Activated CD8-positive, alpha-beta memory T cell treated with anti-CD3 and anti-CD28 coated beads, Interleukin-2, amount 50 U/mL, for 1 hour (primary cell): ENCODE data around the gene ZBTB1.
"Not testable (repeated sequence)": the region's sequence is repeated elsewhere in the genome, so short reads cannot be mapped to it uniquely, and the experiment has no call there.

Source experiments
- DNase-seq: peaks from one replicate; pipeline ENCODE4 v3.0.0-alpha.2; 2020; ENCODE audit errors: extremely low read depth

ZBTB1 gene

GRCh38 chr14:64531567-64531966, 27.0 kb downstream of the ZBTB1 start:
- no peak for DNase-seq

DNA sequence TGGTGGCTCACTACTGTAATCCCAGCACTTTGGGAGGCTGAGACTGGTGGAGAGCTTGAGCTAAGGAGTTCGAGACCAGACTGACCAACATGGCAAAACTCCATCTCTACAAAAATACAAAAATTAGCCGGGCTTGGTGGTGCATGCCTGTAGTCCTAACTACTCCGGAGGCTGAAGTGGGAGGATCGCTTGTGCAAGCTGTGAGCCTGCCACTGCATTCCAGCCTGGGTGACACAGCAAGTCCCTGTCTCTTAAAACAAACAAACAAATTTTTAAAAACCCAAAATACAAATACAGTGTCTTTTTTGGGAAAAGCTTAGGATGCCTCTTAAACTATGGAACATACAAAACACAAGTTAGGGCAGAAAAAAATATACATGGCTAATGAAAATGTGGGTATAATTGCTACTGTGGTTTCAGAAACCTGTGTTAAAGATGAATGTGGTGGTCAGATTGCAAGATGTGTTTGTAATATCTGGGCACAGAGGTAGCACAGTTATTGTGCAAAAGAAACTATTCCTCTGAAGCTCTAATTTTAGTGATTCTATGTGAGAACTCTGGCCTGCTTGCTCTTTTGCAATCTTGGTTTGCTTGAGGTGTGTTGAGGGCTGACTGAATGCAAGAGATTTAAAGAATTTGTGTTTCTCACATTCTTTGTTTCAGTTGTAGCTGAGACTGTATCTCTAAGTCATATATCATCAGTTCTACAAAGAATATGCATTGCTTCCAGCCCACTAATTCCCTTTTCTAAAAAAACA, 32.1 kb downstream of the ZBTB1 start:
- no peak for DNase-seq

DNA sequence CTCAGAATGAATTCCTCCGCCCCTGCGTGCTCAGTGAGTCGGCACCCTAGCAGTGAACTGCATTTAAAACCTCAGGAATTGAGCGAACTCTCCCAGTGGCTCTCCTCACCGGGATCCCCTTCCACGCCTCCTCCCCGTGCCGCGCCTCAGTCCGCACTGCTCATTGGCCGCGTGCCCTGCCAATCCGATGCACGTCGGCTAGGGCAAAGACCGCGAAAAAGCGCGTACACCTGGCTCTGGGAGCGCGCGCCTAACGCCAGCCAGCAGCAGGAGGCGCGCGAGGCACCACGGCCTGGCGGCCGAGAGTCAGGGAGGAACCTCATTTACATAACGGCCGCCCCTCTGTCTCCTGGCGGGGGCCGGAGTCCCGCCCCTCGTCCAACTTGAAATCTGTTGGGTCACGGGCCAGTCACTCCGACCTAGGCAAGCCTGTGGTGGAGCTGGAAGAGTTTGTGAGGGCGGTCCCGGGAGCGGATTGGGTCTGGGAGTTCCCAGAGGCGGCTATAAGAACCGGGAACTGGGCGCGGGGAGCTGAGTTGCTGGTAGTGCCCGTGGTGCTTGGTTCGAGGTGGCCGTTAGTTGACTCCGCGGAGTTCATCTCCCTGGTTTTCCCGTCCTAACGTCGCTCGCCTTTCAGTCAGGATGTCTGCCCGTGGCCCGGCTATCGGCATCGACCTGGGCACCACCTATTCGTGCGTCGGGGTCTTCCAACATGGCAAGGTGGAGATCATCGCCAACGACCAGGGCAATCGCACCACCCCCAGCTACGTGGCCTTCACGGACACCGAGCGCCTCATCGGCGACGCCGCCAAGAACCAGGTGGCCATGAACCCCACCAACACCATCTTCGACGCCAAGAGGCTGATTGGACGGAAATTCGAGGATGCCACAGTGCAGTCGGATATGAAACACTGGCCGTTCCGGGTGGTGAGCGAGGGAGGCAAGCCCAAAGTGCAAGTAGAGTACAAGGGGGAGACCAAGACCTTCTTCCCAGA, 35.9 kb downstream of the ZBTB1 start, which contains the start of gene HSPA2:
TSS of gene HSPA2 (plus strand) at position 534 of the 995 bp plus-strand sequence. CDS start at position 643, 109 bp downstream.
- peak; percentile 85 for DNase-seq

GRCh38 chr14:64541261-64541971, 36.8 kb downstream of the ZBTB1 start:
- DNase-seq: no peak

- no peak for DNase-seq
Measured at GRCh38 chr14:64541972-64542835, 37.6 kb downstream of the ZBTB1 start.

- no peak for DNase-seq
Measured at GRCh38 chr14:64542836-64543201, 38.2 kb downstream of the ZBTB1 start.

- DNase-seq: no peak
Measured at GRCh38 chr14:64544607-64545312, 40.2 kb downstream of the ZBTB1 start.

DNA sequence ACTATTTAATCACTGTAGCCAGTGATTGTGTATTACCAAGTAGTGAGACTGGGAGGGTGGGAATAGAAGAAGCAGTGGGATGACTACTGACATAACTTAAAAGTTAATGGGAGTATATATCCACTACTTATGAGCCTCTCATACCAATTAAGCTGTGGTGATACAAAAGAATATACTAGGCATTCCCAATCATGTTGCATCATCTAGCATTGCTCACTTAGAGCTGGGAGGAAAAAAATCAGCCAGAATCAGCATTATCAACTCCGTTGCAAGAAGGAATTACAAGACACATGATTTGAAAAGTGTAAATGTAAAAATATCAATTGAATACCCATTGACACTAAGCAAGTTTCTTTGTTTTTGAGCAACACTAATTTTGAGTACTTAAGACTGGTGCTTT, 44.4 kb downstream of the ZBTB1 start:
- no peak for DNase-seq

- no peak for DNase-seq
Measured at GRCh38 chr14:64549791-64550620, 45.4 kb downstream of the ZBTB1 start, which contains the start of gene PPP1R36. TSS of gene PPP1R36 (plus strand) at chr14:64549961. CDS start at chr14:64549998, 37 bp downstream.

- DNase-seq: no peak
Measured at GRCh38 chr14:64550621-64551333, 46.2 kb downstream of the ZBTB1 start.

- no peak for DNase-seq
Measured at GRCh38 chr14:64554556-64554955, 50.0 kb downstream of the ZBTB1 start.

GRCh38 chr14:64556526-64556925, 52.0 kb downstream of the ZBTB1 start:
- no peak for DNase-seq

GRCh38 chr14:64558216-64558615, 53.6 kb downstream of the ZBTB1 start:
- DNase-seq: not testable (repeated sequence)

DNA sequence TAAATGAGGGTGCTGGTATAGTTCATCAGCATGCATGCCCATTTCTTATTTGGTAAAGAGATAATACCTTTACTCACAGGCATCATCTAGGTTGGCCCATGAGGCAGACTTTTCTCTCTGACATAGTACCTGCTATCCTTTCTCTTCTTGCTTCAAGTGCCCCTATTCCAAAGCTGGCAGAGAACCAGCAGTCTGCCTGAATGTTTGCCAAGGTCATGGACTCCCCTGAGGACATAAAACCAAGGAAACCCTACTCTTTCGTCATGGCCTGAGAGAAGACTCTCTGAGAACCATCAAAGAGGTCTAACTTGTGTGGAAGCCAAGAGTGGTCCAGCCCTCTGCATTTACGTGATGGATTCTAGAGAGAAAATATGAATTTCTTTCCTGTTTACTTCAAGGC, 57.1 kb downstream of the ZBTB1 start:
- DNase-seq: no peak

DNA sequence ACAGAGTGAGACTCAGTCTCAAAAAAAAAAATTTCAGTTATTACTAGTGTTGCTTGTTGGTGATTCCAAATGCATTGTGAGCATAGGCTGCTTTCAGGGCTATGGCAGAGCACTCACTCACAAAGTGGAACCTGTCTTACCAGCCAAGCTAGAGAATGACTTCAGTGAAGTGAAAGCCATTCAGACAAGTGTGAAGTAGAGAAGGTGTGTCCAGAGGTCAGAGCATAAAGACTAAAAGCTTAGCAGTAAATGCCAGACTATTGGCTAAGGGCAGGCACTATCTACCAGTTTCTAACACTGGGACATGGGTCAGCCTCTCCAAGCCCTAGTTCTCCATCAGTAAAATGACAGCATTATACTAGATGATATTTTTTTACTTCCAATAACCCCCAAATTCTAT, 57.9 kb downstream of the ZBTB1 start:
- DNase-seq: no peak

DNA sequence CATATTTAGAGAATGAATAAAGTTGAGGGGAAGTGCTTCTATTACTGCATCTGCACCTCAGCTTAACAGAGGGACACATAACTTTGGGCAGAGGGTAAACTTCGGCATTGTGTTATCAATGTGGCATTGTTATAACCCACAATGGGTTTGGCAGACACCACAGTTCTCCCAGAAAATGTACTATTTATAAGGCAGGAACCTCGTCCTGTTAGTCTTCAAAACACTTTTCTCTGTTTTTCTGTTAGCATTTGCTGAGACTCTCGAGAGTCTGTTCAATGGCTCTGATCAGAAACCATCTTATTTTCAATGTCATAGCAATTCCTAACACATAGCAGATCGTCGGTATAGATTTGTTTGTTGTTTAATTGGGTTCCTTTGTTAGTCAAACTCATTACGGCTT, 59.1 kb downstream of the ZBTB1 start:
- no peak for DNase-seq

GRCh38 chr14:64566651-64567122, 62.1 kb downstream of the ZBTB1 start:
- DNase-seq: no peak

GRCh38 chr14:64569138-64569631, 64.6 kb downstream of the ZBTB1 start:
- no peak for DNase-seq
